Activated naive CD8-positive, alpha-beta T cell treated with anti-CD3 and anti-CD28 coated beads for 36 hours (primary cell): ENCODE data around the gene NCS1. TPM values are rescaled to one million over a fixed set of nuclear protein-coding genes. Genes with fewer than 3 reads are reported as not detected.

Experiments
- DNase-seq: peaks from one replicate; pipeline ENCODE4 v3.0.0; 2021
- H3K27ac Mint-ChIP-seq: one replicate; pipeline ENCODE4 v1.8.0; 2022; ENCODE audit warnings: mild to moderate bottlenecking, moderate library complexity, mixed read lengths
- H3K27me3 Mint-ChIP-seq: one replicate; pipeline ENCODE4 v1.8.0; 2022; ENCODE audit warnings: mild to moderate bottlenecking, mixed read lengths
- H3K36me3 Mint-ChIP-seq: one replicate; pipeline ENCODE4 v1.8.0; 2021; ENCODE audit warnings: mild to moderate bottlenecking, mixed read lengths
- H3K4me1 Mint-ChIP-seq: one replicate; pipeline ENCODE4 v1.8.0; 2021; ENCODE audit warnings: mixed read lengths
- H3K4me3 Mint-ChIP-seq: one replicate; pipeline ENCODE4 v1.8.0; 2022; ENCODE audit warnings: mild to moderate bottlenecking, moderate library complexity, mixed read lengths
- H3K9me3 Mint-ChIP-seq: one replicate; pipeline ENCODE4 v1.8.0; 2022; ENCODE audit warnings: mixed read lengths
- total RNA-seq, 2 experiments: library from RNA; stranded (reverse); gene quantifications; one replicate each; pipeline ENCODE4 v1.2.3, GENCODE V29; 2021

The NCS1 gene
- total RNA-seq, 2 experiments from 2014 or later, result 10.5 to 11.9 TPM

DNA sequence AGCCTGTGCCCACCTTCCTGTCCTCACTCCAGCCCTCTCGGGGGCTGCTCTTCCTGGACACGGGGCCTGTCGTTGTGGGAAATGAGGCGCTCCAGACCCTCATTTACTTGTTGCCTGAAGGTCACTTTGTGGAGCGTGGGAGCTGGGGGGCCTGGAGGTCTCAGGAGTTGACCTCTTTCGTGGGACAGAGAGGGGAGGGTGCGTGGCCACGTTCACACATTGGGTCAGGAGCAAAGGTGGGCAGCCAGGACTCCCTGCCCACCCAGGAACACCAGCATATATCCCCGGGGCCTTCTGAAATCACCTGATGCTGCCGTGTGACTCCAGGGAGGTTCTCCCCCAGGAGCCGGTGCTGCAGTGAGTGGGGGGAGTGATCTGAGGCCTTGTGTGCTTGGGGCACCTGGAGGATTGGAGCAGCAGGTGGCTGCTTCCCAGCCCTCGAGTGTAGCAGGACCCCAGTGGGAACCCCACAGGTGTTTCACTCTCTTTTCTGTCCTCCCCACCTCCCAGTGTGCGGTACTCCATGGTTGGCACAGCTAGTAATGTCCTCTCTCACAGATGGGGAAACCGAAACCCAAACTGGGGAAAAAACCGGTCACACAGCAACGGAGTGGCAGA, 20.3 kb downstream of the NCS1 start:
- H3K27me3 Mint-ChIP-seq, result peaks cover 7% of the 10 kb centered on the region
- H3K4me3 Mint-ChIP-seq, result no peak overlapping the region
- no peaks in the 10 kb centered on the region for H3K36me3 Mint-ChIP-seq
- H3K4me1 Mint-ChIP-seq, result peaks cover 2% of the 10 kb centered on the region
- no peak for DNase-seq
- no peak overlapping the region for H3K27ac Mint-ChIP-seq
- H3K9me3 Mint-ChIP-seq, result no peaks in the 10 kb centered on the region

DNA sequence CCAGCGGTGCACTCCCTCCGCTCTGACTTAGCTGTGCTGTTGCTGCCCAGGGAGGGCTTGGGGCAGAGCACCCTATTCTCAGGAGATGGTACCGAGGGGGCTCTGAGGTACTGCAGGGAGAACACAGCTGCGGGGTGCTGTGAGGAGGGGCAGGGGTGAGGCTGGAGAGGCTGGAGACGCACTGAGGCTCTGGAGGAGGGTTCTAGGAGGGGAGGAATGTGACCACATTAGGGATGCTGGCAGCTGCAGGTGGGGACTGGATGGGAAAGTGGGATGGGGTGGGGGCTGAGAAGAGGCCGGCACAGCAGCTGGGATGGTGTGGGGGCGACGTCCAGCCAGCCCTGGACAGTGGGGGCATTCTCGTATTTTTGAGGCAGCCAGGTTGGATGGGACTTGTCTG, 20.9 kb downstream of the NCS1 start:
- H3K27me3 Mint-ChIP-seq, result peaks cover 7% of the 10 kb centered on the region
- H3K27ac Mint-ChIP-seq, result no peak overlapping the region
- H3K4me3 Mint-ChIP-seq, result no peak overlapping the region

DNA sequence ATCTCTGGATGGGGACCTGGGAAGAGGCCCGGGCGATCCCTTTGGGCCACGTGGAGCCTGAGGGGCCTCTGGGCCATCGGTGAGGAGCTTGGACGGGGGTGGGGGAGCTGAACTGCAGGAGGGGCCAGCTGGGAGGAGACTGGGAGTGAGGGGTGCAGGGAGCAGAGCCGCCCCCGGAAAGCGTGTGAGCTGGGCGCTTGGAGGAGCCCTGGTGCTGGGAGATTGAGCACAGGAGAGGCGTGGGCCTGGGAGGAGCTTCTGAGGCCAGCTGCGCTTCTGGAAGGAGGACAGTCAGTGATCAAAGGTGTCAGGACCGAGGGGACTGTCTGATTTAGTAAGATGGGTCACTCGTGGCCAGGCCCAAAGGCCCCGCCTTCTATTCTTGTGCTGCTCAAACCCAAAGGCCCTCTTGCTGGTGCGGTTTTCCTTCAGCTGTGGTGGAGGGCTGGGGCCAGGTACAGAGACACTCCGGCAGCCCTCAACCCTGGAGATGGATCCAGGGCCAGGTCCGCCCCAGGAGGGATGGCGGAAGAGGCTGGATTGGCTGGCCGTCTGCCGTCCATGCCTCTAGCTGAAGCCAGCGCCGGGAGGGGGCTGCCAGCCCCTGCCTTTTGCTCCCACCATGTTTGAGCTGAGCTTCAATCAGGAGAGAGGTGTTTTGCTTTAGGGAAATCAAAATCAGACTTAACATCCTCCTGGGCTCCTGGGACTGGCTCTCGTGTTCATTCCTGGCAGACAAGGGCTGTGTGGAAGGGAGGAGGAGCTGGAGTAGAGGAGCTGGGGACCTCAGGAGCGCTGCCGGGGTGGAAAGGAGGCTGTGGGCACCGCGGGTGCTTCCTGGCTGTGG, 21.6 kb downstream of the NCS1 start:
- no peaks in the 10 kb centered on the region for H3K9me3 Mint-ChIP-seq
- no peaks in the 10 kb centered on the region for H3K36me3 Mint-ChIP-seq
- no peak overlapping the region for H3K4me3 Mint-ChIP-seq
- H3K27ac Mint-ChIP-seq, result no peak overlapping the region
- no peak for DNase-seq
- H3K27me3 Mint-ChIP-seq, result peaks cover 7% of the 10 kb centered on the region
- peaks cover 2% of the 10 kb centered on the region for H3K4me1 Mint-ChIP-seq

More for the DNA sequence above, 20.9 kb downstream of the NCS1 start:
- Mint-ChIP-seq H3K9me3 (no peaks in the 10 kb centered on the region), H3K36me3 (no peaks in the 10 kb centered on the region), H3K4me1 (peaks cover 2% of the 10 kb centered on the region)
- no peak for DNase-seq

DNA sequence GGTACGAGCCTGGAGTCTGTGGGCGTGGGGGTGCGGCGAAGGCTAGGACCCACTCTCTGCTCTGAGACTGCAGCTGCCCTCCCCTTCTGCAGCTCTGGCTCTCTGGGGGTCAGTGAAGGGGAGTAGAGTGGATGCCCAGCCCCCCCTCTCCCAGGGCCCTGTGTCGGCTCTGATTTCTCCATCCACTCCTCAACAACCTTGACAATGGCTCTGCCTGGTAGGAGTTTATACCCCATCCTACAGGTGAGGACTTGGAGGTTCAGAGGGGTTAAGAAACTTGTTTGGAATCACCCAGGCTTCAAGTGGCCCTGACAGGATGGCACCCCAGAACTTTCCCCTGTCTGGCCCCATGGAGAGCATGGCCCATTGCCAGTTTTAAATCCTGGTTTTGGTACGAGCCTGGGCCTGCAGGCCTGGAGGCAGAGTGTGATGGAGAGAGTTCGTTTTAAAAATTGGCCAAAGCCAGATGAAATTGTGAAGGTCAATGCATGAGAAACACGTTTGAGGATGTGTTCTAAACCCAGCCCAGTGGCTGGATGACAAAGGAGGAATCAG, 22.3 kb downstream of the NCS1 start:
- peaks cover 7% of the 10 kb centered on the region for H3K27me3 Mint-ChIP-seq
- H3K36me3 Mint-ChIP-seq, result no peaks in the 10 kb centered on the region
- DNase-seq, result no peak
- H3K4me1 Mint-ChIP-seq, result peaks cover 2% of the 10 kb centered on the region
- no peak overlapping the region for H3K4me3 Mint-ChIP-seq
- no peak overlapping the region for H3K27ac Mint-ChIP-seq
- no peaks in the 10 kb centered on the region for H3K9me3 Mint-ChIP-seq

DNA sequence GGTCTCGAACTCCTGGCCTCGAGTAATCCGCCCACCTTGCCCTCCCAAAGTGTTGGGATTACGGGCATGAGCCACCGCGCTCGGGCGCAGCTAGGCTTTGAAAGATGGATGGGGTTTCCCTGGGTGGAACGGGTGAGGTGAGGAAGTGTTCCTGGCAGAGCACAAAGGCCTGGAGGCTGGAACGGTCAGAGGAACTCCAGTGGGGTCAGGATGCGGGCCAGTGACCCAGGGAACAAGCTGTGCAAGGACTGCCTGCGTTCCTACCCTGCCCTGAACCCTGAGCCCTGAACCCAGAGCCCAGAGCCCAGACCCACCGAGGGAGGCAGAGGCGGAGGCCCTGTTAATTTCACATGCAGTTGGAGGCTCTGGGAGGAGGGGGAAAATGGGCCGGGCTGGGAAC, 23.4 kb downstream of the NCS1 start:
- no peak for DNase-seq
- Mint-ChIP-seq H3K4me1 (peaks cover 2% of the 10 kb centered on the region), H3K27me3 (peaks cover 7% of the 10 kb centered on the region), H3K4me3 (no peak overlapping the region), H3K36me3 (no peaks in the 10 kb centered on the region), H3K27ac (no peak overlapping the region), H3K9me3 (no peaks in the 10 kb centered on the region)

DNA sequence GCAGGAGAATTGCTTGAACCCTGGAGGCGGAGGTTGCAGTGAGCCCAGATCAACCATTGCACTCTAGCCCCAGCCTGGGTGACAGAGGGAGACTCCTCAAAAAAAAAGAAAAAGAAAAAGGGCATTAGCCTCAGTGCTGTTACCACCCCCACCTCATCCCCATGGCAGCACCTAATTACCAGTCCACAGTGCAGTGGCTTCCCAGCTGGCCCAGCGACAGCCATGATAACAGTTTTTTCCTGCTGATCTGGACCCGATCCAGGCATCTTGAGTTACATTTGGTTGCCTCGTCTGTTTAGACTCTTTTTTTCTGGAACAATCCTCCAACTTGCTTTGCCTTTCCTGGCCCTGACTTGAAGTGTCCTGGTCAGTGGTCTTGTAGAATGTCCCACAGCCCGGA, 24.4 kb downstream of the NCS1 start:
- Mint-ChIP-seq H3K4me1 (peaks cover 2% of the 10 kb centered on the region), H3K27me3 (peaks cover 7% of the 10 kb centered on the region), H3K9me3 (no peaks in the 10 kb centered on the region), H3K27ac (no peak overlapping the region), H3K4me3 (no peak overlapping the region), H3K36me3 (no peaks in the 10 kb centered on the region)
- no peak for DNase-seq

DNA sequence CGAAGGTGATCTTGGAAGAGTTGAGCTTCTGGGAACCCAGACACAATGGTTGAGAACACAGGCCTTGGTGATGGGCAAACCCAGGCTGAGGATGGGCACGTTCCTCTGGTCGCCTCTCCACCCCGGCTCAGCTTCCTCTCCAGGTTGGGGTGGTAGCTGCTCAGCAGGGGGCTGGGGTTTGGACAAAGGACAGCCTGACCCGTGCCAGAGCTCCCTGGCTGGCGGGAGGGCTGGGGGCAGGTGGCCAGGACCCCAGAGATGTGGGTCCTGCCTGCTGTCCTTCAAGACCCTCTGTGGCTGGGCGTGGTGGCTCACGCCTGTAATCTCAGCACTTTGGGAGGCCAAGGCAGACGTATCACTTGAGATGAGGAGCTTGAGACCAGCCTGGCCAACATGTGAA, 25.2 kb downstream of the NCS1 start:
- H3K4me1 Mint-ChIP-seq, result peaks cover 2% of the 10 kb centered on the region
- H3K27ac Mint-ChIP-seq, result no peak overlapping the region
- H3K9me3 Mint-ChIP-seq, result no peaks in the 10 kb centered on the region
- no peak overlapping the region for H3K4me3 Mint-ChIP-seq
- no peaks in the 10 kb centered on the region for H3K36me3 Mint-ChIP-seq
- peaks cover 7% of the 10 kb centered on the region for H3K27me3 Mint-ChIP-seq
- DNase-seq, result no peak

DNA sequence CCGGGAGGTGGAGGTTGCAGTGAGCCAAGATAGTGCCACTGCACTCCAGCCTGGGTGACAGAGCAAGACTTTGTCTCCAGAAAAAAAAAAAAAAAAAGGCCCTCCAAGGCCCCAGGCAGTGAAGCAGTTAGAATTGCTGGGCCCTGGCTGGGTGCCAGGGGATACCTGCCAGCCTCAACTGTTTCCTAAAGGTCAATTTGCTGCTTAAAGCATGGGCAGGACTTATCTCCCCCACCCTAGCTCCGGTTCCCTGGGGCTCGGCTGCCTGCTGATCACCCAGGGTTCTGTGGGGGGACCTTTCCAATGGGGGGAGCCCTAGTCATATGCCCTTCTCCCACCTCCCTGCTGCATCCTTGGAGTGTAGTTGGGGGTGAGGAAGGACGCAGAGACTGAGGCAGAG, 25.7 kb downstream of the NCS1 start:
- H3K27ac Mint-ChIP-seq, result no peak overlapping the region
- H3K27me3 Mint-ChIP-seq, result peaks cover 7% of the 10 kb centered on the region

DNA sequence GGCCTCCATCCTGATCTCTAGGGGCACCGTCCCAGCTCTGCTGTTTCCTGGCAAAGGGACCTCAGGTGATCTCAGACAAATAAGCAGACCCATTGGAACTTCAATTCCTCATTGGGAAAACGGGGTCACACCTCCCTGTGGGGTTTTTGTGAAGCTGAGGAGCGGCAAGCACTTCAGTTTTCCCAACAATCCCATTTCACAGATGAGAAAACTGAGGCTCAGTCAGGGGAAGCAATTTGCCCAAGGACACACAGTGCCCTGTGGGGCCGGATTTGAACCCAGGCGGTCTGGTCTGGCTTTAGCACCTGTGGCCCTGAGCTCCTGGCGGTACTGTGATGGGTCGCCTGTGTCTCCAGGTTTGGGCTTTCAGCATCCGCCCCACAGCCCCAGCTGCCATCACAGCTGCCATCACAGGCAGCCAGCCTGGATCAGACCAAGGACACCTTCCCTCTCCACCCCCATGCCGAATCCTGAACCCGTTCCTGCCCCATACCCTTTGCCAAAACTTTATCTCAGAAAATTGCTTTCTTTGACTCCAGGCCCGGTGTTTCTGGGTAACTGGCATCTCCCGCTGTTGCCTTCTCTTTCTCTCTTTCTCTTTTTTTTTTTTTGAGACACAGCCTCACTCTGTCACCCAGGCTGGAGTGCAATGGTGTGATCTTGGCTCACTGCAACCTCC, 26.4 kb downstream of the NCS1 start:
- Mint-ChIP-seq H3K4me1 (peaks cover 2% of the 10 kb centered on the region), H3K27ac (no peak overlapping the region), H3K9me3 (no peaks in the 10 kb centered on the region), H3K4me3 (no peak overlapping the region), H3K36me3 (no peaks in the 10 kb centered on the region), H3K27me3 (no peaks in the 10 kb centered on the region)
- no peak for DNase-seq

More for the DNA sequence above, 25.7 kb downstream of the NCS1 start:
- Mint-ChIP-seq H3K4me3 (no peak overlapping the region), H3K36me3 (no peaks in the 10 kb centered on the region), H3K4me1 (peaks cover 2% of the 10 kb centered on the region), H3K9me3 (no peaks in the 10 kb centered on the region)
- DNase-seq, result no peak

DNA sequence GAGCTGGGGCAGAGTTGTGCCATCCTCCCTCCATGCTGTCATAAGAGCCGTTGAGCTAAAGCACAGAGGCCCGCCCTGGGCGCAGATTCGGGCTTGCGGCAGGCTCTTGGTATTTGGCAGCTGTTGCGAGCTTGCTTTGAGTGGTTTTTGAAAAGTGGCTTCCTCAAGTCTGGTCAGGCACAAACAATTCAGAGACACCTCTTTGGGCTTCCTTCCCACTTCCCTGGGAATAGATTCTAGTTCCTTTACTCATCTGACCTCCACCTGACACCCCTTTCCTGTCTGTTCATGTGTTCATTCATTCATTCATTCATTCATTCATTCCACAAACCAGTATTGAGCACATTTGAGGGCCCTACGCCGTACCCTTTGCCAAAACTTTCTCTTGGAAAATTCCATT, 27.4 kb downstream of the NCS1 start:
- Mint-ChIP-seq H3K9me3 (no peaks in the 10 kb centered on the region), H3K36me3 (no peaks in the 10 kb centered on the region), H3K27ac (no peak overlapping the region), H3K4me1 (no peaks in the 10 kb centered on the region), H3K27me3 (no peaks in the 10 kb centered on the region), H3K4me3 (no peak overlapping the region)
- DNase-seq, result no peak

DNA sequence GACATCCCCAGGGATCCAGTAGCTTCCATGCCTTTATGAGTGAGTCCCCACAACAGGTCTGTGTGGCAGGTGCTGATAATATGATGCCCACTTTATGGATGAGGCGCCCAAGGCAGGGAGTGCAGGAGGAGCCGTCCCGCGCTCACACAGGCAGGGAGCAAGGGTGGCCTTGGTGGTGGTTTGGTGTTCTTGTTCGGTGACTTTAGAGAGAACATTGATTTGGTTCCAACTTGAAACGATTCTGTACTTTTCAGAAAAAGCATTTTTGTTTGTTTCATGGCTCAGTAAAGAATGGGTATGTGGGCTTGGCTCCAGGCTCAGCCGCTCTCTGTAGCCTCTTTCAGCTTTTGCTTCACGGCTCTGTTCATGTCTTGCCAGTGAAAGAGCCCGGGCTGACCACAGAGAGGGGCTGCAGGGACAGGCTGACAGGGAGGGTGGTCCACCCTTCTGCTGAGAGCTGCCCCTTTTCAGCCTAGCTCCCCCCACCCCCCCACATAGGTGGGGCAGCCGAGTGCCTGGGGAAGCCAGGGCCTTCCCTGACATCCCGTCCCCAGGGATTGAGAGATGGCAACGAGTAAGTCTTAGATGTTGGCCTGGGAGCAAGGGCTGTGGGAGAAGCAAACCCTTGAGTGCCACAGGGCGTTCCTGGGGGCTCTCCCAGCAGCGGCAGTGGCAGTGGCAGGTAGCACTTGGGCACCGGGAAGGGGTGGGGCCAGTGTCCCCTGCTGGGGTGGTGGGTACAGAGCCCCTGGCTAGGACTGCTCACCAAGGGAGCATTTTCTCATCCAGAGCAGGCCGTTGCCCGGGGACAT, 28.0 kb downstream of the NCS1 start:
- Mint-ChIP-seq H3K27me3 (no peaks in the 10 kb centered on the region), H3K36me3 (no peaks in the 10 kb centered on the region), H3K9me3 (no peaks in the 10 kb centered on the region), H3K4me3 (no peak overlapping the region), H3K4me1 (no peaks in the 10 kb centered on the region), H3K27ac (no peak overlapping the region)
- DNase-seq, result no peak

DNA sequence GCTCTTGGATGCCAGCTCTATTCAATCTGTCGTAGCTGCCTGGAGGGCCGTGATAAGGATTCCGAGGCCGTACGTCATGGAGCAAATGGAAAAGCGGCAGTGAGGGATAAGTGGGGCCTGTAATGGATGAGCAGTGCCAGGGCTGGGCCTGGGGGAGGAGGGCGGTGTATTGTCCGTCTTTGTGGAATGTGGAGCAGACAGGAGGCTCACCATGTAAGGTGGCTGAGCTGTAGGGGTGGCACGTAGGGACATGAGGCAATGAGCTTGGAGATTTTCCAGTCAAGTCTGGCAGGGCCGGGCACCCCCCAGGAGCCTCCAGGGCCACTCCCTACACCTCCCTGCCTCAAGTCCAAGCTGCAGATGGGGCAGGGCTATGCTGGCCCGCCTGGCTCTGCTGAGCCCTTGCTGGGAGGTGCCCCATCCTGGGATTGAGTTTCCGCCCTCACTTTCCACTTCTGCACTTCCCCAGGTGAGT, 29.2 kb downstream of the NCS1 start:
- DNase-seq, result no peak
- no peaks in the 10 kb centered on the region for H3K27me3 Mint-ChIP-seq
- no peaks in the 10 kb centered on the region for H3K9me3 Mint-ChIP-seq
- H3K27ac Mint-ChIP-seq, result no peak overlapping the region
- H3K4me3 Mint-ChIP-seq, result no peak overlapping the region
- H3K36me3 Mint-ChIP-seq, result no peaks in the 10 kb centered on the region
- no peaks in the 10 kb centered on the region for H3K4me1 Mint-ChIP-seq

DNA sequence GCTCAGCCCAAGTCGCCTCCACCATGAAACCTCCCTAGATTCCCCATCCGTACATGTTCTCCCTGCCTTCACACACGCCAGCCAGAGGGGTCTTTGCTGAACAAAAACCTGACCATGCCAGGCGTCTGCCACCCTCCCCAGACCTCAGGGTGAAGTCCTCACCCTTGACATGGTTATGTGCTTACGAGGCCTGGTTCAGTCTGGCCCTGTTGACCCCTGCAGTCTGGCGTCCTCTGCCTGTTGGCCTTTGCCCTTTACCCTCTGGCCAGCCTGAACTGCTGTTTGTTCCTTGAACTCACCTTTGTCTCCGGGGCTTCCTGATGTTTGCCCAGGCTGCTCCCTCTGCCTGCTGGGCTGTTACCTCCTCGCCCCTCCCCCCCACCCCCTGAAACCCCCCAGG, 29.8 kb downstream of the NCS1 start:
- no peak overlapping the region for H3K27ac Mint-ChIP-seq
- no peaks in the 10 kb centered on the region for H3K27me3 Mint-ChIP-seq
- no peaks in the 10 kb centered on the region for H3K4me1 Mint-ChIP-seq
- H3K4me3 Mint-ChIP-seq, result no peak overlapping the region
- H3K9me3 Mint-ChIP-seq, result no peaks in the 10 kb centered on the region
- H3K36me3 Mint-ChIP-seq, result no peaks in the 10 kb centered on the region
- DNase-seq, result no peak

DNA sequence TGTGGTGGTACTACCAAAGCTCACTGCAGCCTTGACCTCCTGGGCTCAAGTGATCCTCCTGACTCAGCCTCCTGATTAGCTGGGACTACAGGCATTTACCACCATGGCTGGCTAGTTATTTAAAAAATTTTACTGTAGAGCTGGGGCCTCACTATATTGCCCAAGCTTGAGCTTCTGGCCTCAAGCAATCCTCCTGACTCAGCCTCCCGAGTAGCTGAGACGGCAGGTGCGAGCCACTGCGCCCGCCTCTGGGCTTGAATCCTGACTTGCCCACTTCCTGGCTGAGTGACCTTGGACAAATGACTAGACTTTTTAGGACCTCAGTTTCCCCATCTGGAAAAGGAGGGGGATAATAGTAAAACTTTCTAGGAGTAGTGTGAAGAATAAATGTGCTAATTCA, 32.1 kb downstream of the NCS1 start:
- no peaks in the 10 kb centered on the region for H3K9me3 Mint-ChIP-seq
- no peaks in the 10 kb centered on the region for H3K27me3 Mint-ChIP-seq
- no peak for DNase-seq
- no peaks in the 10 kb centered on the region for H3K4me1 Mint-ChIP-seq
- H3K27ac Mint-ChIP-seq, result no peak overlapping the region
- H3K4me3 Mint-ChIP-seq, result no peak overlapping the region
- no peaks in the 10 kb centered on the region for H3K36me3 Mint-ChIP-seq
